ENCODE measurements around the gene TNXB. TPM values are rescaled to one million over a fixed set of nuclear protein-coding genes. Genes with fewer than 3 reads are reported as not detected.

The TNXB gene
- total and polyA plus RNA-seq, 7 donors: 7.0 to 26.1 (median 14.5) TPM

GRCh38 chr6:32073613-32074012 lies 35.5 kb downstream of the TNXB start:
- 85 to 96% (median 88%) methylated on average over 10 of the region's 10 CpGs for WGBS, 3 donors

GRCh38 chr6:32073101-32073500 lies 36.0 kb downstream of the TNXB start:
- no peaks in the 10 kb centered on the region for H3K27me3 ChIP-seq (ENCODE audit: insufficient read depth in 3 of 3, low read length in 2 of 3)
- no peak for TF ChIP-seq CTCF (IDR thresholded peaks at IDR 0.05)
- DNase-seq (peak in 1 of 2 donors; percentile 5), ATAC-seq (no peak)
- no peak overlapping the region for H3K4me3 ChIP-seq
- no peaks in the 10 kb centered on the region for H3K4me1 ChIP-seq
- intact Hi-C loops (cut with DNase I): no loop called here
- H3K36me3 ChIP-seq (ENCODE audit: insufficient read depth in 1 of 2, low read depth in 1 of 2): peaks cover 0 to 5% of the 10 kb centered on the region in 2 donors
- H3K27ac ChIP-seq: no peak overlapping the region
- no peaks in the 10 kb centered on the region for H3K9me3 ChIP-seq
- 45 to 53% (median 49%) methylated on average over 3 of the region's 3 CpGs for WGBS, 3 donors

More at GRCh38 chr6:32073613-32074012, 35.5 kb downstream of the TNXB start:
- DNase-seq (peak in 1 of 2 donors; percentile 44), ATAC-seq (no peak)
- H3K27me3 ChIP-seq (ENCODE audit: insufficient read depth in 3 of 3, low read length in 2 of 3): no peaks in the 10 kb centered on the region
- TF ChIP-seq CTCF (IDR thresholded peaks at IDR 0.05): no peak
- no peaks in the 10 kb centered on the region for H3K9me3 ChIP-seq
- H3K36me3 ChIP-seq (ENCODE audit: insufficient read depth in 1 of 2, low read depth in 1 of 2): peaks cover 0 to 2% of the 10 kb centered on the region in 2 donors
- H3K4me3 ChIP-seq: no peak overlapping the region
- no peaks in the 10 kb centered on the region for H3K4me1 ChIP-seq
- intact Hi-C loops (cut with DNase I): no loop called here
- no peak overlapping the region for H3K27ac ChIP-seq

- H3K27me3 ChIP-seq (ENCODE audit: insufficient read depth in 3 of 3, low read length in 2 of 3): no peaks in the 10 kb centered on the region
- peaks cover 0 to 5% of the 10 kb centered on the region in 2 donors for H3K36me3 ChIP-seq (ENCODE audit: insufficient read depth in 1 of 2, low read depth in 1 of 2)
- intact Hi-C loops (cut with DNase I): no loop called here
- H3K9me3 ChIP-seq: no peaks in the 10 kb centered on the region
- TF ChIP-seq CTCF (IDR thresholded peaks at IDR 0.05): no peak
- peak; percentile 27 to 76 (median 51) for ATAC-seq
- peak overlapping the region; percentile 53 for H3K27ac ChIP-seq
- WGBS, 3 donors: 55 to 62% (median 61%) methylated on average over 16 of the region's 16 CpGs
- no peak overlapping the region for H3K4me3 ChIP-seq
- DNase-seq: peak; percentile 78 to 87
- H3K4me1 ChIP-seq: no peaks in the 10 kb centered on the region
Measured at GRCh38 chr6:32070814-32071543, 38.2 kb downstream of the TNXB start.

- Histone ChIP-seq H3K4me1 (no peaks in the 10 kb centered on the region), H3K27ac (peak overlapping the region; percentile 53), H3K9me3 (no peaks in the 10 kb centered on the region), H3K4me3 (no peak overlapping the region), H3K36me3 (ENCODE audit: insufficient read depth in 1 of 2, low read depth in 1 of 2) (peaks cover 0 to 5% of the 10 kb centered on the region in 2 donors), H3K27me3 (ENCODE audit: insufficient read depth in 3 of 3, low read length in 2 of 3) (no peaks in the 10 kb centered on the region)
- intact Hi-C loops (cut with DNase I): no loop called here
- peak in 1 of 2 donors; percentile 56 for DNase-seq
- no peak for TF ChIP-seq CTCF (IDR thresholded peaks at IDR 0.05)
- WGBS, 3 donors: 78 to 86% (median 81%) methylated on average over 24 of the region's 24 CpGs
- no peak for ATAC-seq
Measured at GRCh38 chr6:32069878-32070515, 39.1 kb downstream of the TNXB start.
